ENCODE measurements around the gene PIP5K1B. TPM values are rescaled to one million over a fixed set of nuclear protein-coding genes. Genes with fewer than 3 reads are reported as not detected.

The PIP5K1B gene
- total and polyA plus RNA-seq, 2 of the 13 experiments (the other 11 are each of a cell fraction or from before 2014, with no cell fraction given): 15.8 to 17.5 TPM

- TF ChIP-seq ZNF124 (CRISPR knock-in tag; IDR thresholded peaks at IDR 0.05) (peak; percentile 38; the same call in 1 of the 2 replicates), ZNF691 (CRISPR knock-in tag; IDR thresholded peaks at IDR 0.05; ENCODE audit: borderline replicate concordance, low read depth) (no peak), ZNF556 (CRISPR knock-in tag; IDR thresholded peaks at IDR 0.05; ENCODE audit: borderline replicate concordance) (no peak), HIVEP1 (CRISPR knock-in tag; IDR thresholded peaks at IDR 0.05) (no peak), MAF1 (CRISPR knock-in tag; IDR thresholded peaks at IDR 0.05; ENCODE audit: borderline replicate concordance) (no peak), MEIS2 (CRISPR knock-in tag; IDR thresholded peaks at IDR 0.05) (0 out of 2 replicates have a peak, but pooled peaks have one; percentile 48), ZFP1 (CRISPR knock-in tag; IDR thresholded peaks at IDR 0.05) (no peak), DR1 (CRISPR knock-in tag; IDR thresholded peaks at IDR 0.05) (no peak), ARNT (IDR thresholded peaks at IDR 0.05) (no peak), RAD51 (IDR thresholded peaks at IDR 0.05; ENCODE audit: borderline replicate concordance) (no peak), TCF12 (IDR thresholded peaks at IDR 0.05) (no peak), TCF12 (CRISPR knock-in tag; IDR thresholded peaks at IDR 0.05) (no peak), RBM22 (optimal IDR thresholded peaks at IDR 0.05; ENCODE audit: low read length) (no peak), ZKSCAN1 (IDR thresholded peaks at IDR 0.05; ENCODE audit: low read length) (no peak), ZNF382 (CRISPR knock-in tag; IDR thresholded peaks at IDR 0.05; ENCODE audit: borderline replicate concordance) (no peak), ZFP91 (CRISPR knock-in tag; IDR thresholded peaks at IDR 0.05; ENCODE audit: borderline replicate concordance) (no peak; the same call in 1 of the 2 replicates), GABPB1 (CRISPR knock-in tag; IDR thresholded peaks at IDR 0.05) (peak; percentile 51), ZNF7 (CRISPR knock-in tag; IDR thresholded peaks at IDR 0.05) (no peak), CENPBD1 (CRISPR knock-in tag; IDR thresholded peaks at IDR 0.05; ENCODE audit: borderline replicate concordance, low read depth) (no peak), ZGPAT (CRISPR knock-in tag; IDR thresholded peaks at IDR 0.05) (peak; percentile 52; the same call in 1 of the 2 replicates), CHD4 (IDR thresholded peaks at IDR 0.05; ENCODE audit: borderline replicate concordance, low read length) (no peak), ZNF800 (CRISPR knock-in tag; IDR thresholded peaks at IDR 0.05) (peak; percentile 76), MAFF (IDR thresholded peaks at IDR 0.05; ENCODE audit: low read depth, low read length) (no peak), SMARCC2 (IDR thresholded peaks at IDR 0.05) (no peak), THAP11 (CRISPR knock-in tag; IDR thresholded peaks at IDR 0.05) (no peak), TCF7L2 (IDR thresholded peaks at IDR 0.05; ENCODE audit: low read depth, low read length) (no peak)
Observed at GRCh38 chr9:68705531-68706362, 707 bp downstream of the PIP5K1B start (continued).
